GM19035 (cell line): ENCODE data around the gene RBBP4.
"Not testable (repeated sequence)": the region's sequence is repeated elsewhere in the genome, so short reads cannot be mapped to it uniquely, and the experiment has no call there.

Experiments used
- ATAC-seq: cut with Tn5 transposase; IDR thresholded peaks from one replicate; pipeline ENCODE4 v1.9.1; 2021; ENCODE audit not compliant: unreplicated experiment

Gene RBBP4

DNA sequence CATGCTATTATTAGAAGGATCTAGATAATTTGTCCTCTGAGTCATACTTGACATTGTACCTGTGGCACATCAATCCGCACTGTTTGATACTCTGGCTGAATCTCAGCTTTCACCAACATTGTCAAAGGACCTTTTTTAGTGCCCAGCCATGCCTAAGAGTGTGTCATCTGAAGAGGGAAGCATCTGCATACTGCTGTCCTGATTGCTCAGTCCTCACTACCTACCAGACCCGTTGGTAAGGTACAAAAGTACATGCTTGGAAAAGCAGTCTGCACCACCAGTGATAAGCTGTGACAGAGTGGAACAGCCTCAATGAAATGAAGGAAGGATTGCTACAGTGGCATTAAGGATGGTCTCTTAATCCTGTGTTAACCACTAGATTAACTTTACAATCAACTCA, 34.5 kb downstream of the RBBP4 start:
- no peak for ATAC-seq

DNA sequence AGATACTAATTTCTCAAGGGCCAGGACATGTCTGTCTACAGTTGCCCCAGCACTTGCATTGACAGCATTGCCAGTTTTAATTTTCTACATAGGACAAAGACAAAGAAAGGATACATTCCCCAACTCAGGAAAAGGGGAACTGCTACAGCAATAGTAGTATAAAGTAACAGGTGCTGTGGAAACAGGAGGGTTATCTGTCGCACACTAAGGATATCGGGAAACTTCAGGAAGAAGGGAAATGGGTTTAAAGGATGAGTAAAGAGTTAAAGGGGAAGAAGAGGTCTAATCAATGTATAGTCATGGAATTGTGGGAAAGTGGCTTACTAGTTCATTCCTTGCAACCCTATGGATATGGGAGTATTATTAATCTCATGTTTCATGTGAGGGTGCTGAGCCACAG, 35.4 kb downstream of the RBBP4 start:
- no peak for ATAC-seq

DNA sequence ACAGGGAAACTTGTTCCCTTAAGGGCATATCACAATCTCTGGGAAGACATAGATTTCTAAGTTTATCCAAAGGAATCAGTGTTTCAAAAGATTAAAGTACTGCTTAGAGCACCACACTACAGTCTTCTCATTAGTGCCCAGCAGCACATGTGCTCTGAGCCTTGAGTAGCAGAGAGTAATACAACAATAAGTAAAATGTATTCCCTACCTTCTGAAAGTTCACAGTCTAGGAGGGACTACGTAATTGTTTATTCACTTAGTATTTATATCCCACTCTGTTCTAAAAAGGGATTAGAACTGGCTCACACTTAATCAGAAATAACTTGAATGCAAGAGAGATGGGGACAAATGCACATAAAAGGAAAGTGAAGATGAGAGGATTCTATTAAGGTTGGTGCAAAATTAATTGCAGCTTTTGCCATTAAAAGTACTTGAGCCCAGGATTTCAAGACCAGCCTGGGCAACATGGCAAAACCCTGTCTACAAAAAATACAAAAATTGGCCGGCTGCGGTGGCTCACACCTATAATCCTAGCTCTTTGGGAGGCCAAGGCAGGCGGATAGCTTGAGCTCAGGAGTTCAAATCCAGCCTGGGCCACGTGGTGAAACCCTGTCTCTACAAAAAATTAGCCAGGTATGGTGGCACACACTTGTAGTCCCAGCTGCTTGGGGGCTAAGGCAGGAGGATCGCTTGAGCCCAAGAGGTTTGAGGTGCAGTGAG, 42.6 kb downstream of the RBBP4 start:
- no peak for ATAC-seq

DNA sequence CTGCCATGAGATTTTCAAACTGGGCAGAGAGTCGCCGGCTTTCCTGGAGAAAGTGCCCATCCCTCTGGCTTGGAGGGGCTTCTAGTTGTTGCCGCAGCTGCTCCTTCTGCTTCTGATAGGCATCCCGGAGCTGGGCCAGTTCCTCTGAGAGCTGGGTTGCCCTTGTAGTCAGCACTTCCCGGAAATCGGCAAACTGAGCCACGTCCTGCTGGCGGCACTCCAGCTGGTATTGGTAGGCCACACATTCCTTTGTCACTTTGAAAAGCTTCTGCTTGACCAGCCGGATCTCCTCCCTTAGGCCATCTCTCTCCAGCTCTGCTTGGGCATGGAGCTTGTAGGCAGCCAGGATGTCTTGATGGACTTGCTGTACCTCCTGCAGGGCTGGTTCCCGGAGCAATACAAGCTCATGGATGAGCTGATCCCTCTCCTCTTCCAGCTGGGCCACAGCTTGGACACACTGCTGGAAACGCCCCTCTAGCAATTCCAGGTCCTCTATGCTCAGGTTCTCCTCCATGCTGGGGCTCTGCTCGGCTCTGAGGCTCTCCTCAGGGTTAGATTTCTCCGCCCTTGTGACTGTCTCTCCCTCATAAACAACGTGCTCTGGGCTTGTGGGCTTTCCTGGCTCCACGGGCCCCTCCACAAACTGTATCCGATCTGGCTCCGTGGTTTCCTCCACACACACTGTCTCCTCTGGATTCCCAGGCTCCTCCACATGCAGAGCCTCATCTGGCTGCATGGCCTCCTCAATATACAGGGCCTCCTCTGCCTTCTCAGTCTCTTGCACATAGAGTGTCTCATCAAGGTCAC, 44.3 kb downstream of the RBBP4 start:
- no peak for ATAC-seq

DNA sequence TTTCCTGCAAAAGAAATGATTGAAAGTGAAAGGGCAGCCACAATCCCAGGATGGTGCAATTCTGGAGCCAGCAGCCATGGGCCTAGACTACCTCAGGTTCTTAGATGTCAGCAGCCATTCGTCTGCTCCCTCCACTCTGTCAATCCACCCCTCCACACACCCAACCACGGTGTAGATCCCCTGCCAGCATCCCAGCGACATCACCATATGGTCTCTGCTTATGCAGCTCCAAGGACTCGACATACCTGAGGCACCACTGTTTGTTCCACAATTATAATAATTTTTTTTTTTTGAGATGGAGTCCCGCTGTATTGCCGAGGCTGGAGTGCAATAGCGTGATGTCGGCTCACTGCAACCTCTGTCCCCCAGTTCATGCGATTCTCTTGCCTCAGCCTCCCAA, 45.0 kb downstream of the RBBP4 start:
- no peak for ATAC-seq

DNA sequence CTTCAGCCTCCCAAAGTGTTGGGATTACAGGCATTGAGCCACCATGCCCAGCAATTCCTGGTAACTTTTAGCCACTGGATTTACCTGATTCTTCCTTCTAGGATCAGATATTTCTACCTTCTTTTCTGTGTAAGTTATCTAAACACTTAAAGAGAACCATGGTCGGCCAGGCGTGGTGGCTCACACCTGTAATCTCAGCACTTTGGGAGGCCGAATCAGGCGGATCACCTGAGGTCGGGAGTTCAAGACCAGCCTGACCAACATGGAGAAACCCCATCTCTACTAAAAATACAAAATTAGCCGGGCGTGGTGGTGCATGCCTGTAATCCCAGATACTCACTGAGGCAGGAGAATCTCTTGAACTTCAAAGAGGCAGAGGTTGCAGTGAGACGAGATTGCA, 46.0 kb downstream of the RBBP4 start:
- not testable (repeated sequence) for ATAC-seq

DNA sequence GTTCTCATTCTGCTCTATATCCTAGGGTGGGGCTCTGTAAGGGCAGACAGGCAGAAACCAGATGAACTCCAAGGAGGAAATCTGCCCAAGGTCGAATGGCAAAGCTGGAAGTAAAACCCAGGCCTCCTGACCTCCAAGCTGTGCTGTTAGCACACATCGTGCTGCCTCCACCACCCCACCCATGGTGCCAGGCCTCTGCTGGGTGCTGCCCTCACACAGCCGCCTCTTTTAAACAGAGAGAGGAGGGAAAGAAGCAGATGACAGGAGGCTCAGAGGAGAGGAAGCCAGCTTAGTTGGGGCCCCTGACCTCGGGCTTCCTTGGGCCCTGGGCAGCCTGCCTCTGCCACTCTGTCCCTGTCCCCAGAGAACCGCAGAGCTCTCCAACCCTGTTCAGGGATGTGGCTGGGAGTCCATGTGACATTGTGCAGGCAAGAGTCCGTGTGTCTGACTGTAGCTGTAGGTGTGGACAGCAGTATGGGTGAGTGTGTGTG, 50.5 kb downstream of the RBBP4 start:
- ATAC-seq = no peak

DNA sequence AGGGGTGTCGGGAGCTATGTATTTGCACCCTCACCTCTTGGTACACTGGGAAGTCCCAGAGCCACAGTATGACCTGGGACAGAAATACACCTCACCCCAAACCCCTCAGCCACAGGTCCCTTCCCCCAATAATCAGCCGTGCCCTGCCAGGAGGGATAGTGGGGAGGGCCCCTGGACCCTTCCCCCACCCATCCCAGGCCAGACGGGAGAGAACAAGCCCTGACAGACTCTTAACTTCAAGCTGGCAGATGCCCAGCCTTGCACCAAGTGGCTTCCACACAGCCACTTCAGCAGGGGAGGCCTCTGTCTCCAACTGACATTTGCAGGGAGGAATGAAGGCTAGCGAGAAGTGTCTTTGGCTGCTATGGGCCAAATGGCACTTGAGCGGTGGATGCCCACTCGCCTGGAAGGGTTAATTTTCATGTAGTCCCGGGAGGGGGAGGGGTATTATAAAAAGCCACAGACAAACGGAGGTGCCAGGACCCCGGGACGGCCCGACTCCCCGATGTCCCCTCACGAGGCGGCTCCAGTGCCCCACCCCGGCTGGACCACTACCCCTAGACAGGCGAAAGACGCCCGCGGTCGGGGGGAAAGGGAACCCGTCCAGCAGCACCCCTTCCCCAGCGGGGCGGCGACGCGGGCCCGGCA, 51.1 kb downstream of the RBBP4 start:
- ATAC-seq = no peak

DNA sequence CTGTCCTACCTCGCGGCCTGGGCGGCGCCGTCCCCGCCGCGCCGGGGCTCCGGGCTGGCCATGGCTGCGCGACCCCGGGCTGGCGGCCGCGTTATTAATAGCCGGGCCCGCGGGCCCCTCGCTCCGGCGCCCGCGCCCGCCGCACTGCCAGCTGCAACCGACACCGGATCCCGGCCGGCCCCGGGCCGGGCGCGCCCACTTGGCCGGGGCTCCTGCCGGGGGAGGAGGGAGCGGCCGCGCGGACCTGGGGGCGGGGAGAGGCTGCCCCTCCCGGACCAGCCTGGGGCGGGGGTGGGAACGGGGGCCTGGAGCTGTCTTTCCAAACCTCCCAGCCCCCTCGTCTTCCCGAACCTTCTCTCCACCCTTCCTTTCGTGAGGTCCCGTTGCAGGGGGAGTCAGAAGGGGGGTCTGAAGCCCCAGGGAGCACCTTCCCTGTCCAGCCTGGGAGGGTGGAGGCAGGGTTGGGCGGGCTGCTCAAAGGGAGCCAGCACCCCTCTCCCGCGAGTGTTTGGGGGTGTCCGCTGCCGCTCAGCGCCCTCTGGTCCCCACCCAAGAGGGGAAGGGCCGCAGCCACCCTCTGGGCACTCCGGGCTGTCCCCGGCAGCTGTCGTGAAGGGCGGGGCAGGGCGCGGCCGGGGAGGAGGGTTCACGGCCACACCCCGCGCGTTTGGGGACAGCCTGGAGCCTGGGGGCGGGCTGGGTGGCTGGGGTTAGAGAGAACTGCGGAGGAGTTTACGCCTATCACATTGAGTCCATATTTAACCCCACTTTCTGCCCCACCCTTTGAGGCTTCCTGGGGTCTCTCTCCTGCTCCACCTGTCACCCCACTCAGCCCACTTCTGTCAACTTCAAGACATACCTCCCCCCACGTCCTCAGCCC, 51.8 kb downstream of the RBBP4 start, which contains the start of gene SYNC:
SYNC (minus strand) TSS at position 172 of the 880 bp plus-strand sequence; CDS start at position 62, 110 bp downstream.
- no peak for ATAC-seq

DNA sequence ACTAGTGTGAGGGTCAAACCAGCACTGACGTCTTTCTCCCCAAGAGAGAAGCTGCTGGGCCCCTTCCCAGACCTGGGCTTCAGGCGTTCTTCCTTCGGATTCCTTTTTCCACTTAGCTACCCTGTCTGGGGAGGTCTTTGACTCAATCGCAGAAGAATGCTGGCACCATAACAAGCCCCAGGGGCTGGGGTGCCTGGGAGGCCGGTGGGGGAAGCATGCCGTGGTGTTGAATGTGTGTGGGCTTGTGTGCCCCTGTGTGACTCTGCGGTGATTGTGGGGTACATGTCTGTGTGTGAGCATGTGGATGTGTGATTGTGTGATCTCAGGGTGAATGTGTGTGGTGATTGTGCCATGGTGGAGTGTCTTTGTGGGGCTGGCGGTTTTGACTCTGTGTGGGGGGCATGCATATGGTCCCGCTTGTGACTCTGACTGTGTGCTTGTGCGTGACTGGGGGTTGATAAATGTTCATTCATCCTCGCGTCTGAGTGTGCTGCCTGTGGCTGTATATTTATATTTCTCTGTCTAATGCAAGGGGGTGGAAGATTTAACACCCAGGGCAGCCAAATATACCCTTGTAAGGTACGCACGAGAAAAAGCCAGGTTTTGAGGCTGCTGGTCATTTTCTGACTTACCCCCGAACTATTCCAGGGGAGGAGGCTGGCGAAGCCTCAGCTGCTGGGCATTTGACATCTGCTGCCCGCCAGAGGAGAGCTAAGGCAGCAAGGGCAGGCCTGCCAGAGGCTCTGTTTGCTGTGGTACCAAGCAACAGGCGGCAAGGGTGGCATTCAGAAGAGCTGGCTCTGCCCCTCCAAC, 52.7 kb downstream of the RBBP4 start:
- no peak for ATAC-seq

DNA sequence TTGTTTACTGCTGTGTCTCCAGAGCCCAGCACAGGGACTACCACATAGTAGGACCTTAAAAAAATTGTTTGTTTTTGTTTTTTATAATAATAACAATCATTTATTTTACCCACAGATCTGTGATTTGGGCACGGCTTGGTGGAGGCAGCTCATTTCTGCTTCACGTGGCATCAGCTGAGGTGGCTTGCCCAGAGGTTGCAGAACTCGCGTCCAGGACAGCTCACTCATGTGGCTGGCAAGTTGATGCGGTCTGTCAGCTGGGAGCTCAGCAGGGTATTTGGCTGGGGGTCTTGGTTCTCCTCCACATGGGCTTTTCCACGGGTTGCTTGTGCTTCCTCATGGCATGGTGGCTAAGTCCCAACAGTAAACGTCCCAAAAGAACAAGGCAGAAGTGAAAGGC, 54.5 kb downstream of the RBBP4 start:
- ATAC-seq = no peak

DNA sequence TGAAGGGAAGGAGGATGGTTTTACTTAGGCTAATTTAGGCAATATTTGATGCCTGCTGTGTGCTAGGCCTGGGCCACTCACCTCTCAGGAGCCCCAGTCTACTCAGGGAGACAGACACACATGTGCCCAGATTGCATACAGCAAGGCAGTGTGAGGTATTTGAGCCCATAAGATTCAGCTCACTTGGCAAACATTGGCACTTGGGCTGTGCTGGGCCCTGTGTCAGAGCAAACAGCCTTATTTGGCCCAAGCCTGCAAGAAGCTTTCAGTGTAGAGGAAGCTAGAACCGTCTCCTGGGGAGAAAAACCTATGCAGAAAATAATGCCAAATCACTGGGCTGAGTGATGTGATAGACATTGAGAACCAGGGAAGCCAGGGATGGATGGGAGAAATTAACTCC, 55.5 kb downstream of the RBBP4 start:
- ATAC-seq = no peak

DNA sequence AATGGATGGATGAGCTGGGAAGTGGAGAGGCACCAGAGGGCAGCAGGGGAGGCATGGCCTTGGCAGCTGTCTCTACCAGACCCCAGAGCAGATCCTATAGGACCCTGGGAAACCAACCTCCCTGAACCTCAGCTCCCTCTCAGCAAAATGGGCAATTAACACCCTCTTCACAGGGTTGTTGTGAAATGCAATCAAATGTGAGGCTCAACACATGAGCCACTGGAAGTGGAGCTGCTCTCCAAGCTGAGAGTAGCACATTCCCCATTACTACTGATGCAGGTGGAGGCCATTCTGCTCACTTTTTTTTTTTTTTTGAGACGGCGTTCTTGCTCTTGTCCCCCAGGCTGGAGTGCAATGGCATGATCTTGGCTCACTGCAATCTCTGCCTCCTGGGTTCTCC, 58.1 kb downstream of the RBBP4 start:
- no peak for ATAC-seq

DNA sequence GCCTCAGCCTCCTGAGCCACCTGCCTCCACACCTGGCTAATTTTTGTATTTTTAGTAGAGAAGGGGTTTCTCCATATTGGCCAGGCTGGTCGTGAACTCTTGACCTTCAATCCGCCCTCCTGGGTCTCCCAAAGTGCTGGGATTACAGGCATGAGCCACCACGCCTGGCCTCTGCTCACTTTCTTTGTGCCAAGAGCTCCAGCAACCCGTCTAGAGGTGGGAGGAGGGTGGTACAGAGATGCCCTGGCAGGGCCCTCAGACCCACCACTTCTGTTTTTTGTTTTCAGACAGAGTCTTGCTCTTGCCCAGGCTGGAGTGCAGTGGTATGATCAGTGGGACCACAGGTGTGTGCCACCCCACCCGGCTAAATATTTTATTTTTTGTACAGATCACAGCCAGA, 58.5 kb downstream of the RBBP4 start:
- no peak for ATAC-seq

DNA sequence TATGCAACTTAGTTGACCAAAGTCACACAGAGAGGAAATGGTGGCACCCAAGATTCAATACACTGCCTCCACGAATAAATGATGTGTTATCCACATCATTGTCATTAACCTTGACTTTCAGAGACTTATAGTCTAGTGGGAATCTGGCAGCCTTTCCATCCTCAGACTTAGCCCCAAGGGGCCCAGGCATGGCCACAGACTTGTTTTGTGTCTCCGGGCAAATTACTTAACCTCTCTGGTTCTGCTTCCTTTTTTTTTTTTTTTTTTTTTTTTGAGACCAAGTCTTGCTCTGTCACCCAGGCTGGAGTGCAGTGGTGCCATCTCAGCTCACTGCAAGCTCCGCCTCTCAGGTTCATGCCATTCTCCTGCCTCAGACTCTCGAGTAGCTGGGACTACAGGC, 60.2 kb downstream of the RBBP4 start:
- not testable (repeated sequence) for ATAC-seq

DNA sequence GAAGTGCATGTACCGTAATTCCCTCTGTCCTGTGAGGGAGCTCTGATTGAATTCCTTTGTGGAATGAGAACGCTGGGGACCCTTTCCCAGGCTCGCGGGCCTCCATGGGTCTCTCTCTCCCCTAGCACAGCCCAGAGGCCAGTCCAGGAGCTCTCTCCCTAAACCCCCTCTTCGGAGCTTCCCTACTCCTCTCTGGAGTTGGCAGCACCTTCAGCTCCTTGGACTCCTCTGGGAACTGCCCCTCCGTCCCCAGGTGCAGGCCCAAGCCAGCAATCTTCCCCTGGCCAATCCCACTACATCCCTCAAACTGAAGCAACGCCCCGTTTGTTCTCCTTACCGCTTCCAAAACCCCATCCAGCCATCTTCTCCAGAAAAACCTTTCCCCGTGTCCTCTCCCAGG, 62.1 kb downstream of the RBBP4 start:
- no peak for ATAC-seq

DNA sequence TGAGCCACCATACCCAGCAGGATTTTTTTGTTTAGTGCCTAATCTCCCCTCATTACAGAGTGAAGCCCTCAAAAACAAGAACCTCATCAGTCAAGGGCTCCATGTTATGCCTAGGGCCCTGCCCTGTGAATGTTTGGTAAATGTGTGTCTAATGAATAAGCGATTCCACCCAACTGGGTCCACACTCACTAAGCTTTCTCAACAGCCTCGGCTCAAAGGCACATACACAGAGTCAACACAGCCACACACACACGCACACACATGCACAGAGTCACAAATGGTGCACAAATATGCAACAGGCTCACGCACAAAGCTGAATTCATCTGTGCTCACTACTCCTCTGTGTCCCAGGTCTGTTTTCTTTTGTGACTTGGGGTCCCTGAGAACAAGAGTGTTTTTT, 63.3 kb downstream of the RBBP4 start:
- no peak for ATAC-seq

DNA sequence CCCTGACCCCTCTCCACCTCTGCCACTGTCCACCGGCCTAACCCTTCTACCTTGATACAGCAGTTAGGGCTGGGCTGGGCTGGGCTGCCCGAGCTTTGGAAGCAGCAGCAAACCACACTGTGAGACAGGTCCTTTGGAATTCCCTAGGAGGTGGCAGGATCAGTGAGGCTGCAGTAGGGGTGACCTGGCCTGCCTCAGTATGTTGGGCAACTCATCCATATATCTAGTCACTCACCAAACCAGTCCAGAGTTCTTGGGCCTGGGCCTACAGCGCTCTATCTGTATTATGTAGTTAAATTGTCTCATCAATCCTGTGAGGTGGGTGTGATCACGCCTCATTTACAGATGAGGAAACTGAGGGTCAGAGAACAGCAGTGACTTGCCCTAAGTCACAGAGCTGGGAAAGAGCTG, 64.9 kb downstream of the RBBP4 start:
- no peak for ATAC-seq

DNA sequence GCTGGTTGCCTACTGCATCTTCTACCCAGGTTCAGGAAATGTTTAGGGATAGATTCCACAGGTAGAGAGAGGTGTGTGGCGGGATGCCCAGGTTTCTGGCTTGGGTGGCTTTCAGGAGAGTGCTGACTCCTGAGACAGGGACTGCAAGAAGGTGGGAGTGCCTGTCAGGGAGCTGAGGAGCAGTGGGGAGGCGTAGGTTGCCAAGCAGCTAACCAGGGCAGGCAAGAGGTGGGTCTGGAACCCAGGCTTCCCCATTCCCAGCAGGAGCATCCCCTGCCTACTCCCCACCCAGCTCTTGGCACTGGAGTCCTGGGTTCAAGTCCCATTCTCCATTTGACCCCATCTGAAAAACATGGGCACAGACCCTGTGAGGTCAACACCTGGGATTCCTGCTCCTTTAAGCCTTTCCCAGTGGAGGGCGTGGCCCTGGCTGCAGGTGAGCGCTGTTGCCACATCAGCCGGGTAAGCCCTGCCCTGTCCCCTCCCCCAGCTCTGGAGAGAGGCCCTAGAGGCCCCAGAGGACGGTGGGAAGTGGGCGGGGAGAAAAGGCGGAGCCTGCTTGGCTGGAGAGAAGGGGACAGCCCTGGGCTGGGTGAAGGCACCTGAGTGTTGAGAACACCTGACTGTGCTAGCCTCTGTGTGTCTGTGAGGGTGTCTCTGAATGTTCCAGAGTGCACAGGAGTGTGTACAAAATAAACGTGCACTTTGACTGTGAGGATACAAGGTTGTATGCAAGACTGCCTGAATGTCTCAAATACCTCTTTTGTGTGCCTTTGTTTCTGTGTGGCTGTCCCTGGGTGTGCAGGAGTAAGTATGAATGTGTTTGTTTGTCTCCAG, 65.5 kb downstream of the RBBP4 start:
- peak; percentile 65 for ATAC-seq
